ENCODE measurements around the gene USP2. TPM values are rescaled to one million over a fixed set of nuclear protein-coding genes. Genes with fewer than 3 reads are reported as not detected.

The USP2 gene
- total RNA-seq, 1 donor from 2014 or later: 6.7 TPM

GRCh38 chr11:119336744-119337469, 44.6 kb downstream of the USP2 start:
- DNase-seq (ENCODE audit: low read depth): no peak
- Mint-ChIP-seq H3K9me3 (ENCODE audit: unreplicated experiment) (peaks cover 2% of the 10 kb centered on the region), H3K4me1 (ENCODE audit: low read depth, unreplicated experiment) (peaks cover 15% of the 10 kb centered on the region), H3K27ac (ENCODE audit: unreplicated experiment) (no peak overlapping the region), H3K36me3 (ENCODE audit: low read depth, unreplicated experiment) (peaks cover 6% of the 10 kb centered on the region), H3K4me3 (ENCODE audit: unreplicated experiment) (peak overlapping the region; percentile 78), H3K27me3 (ENCODE audit: low read depth, unreplicated experiment) (peaks cover 9% of the 10 kb centered on the region)
- Histone ChIP-seq H4K20me1 (ENCODE audit: insufficient read depth, low read length) (peaks cover 9% of the 10 kb centered on the region), H3K27me3 (ENCODE audit: insufficient read depth, low read length) (peaks cover 6% of the 10 kb centered on the region), H3K4me3 (ENCODE audit: insufficient read depth, low read depth, low read length) (peak overlapping the region; percentile 36), H3K9me3 (ENCODE audit: insufficient read depth, low read depth, low read length) (no peaks in the 10 kb centered on the region), H3K79me2 (ENCODE audit: insufficient read depth, low read length) (peaks cover 32% of the 10 kb centered on the region), H3K4me1 (ENCODE audit: insufficient read depth, low read length) (peaks cover 43% of the 10 kb centered on the region), H3K27ac (ENCODE audit: low read depth, low read length) (no peak overlapping the region), H3K4me2 (ENCODE audit: low read length) (peak overlapping the region; percentile 86), H3K9ac (ENCODE audit: low read length) (peak overlapping the region; percentile 51), H3K36me3 (ENCODE audit: insufficient read depth, low read length) (no peaks in the 10 kb centered on the region), H2AFZ (ENCODE audit: low read depth, low read length) (no peak overlapping the region)
- FAIRE-seq: no peak
- TF ChIP-seq EZH2 (IDR thresholded peaks at IDR 0.05; ENCODE audit: insufficient read depth, low read length) (no peak), CTCF (IDR thresholded peaks at IDR 0.05; ENCODE audit: insufficient read depth, low read depth, low read length) (no peak)

- DNase-seq (ENCODE audit: low read depth): no peak
- H3K4me1 Mint-ChIP-seq (ENCODE audit: low read depth, unreplicated experiment): peaks cover 15% of the 10 kb centered on the region
- Histone ChIP-seq H3K4me2 (ENCODE audit: low read length) (peak overlapping the region; percentile 92), H3K4me3 (ENCODE audit: insufficient read depth, low read depth, low read length) (no peak overlapping the region), H3K27me3 (ENCODE audit: insufficient read depth, low read length) (peaks cover 2% of the 10 kb centered on the region), H4K20me1 (ENCODE audit: insufficient read depth, low read length) (peaks cover 9% of the 10 kb centered on the region), H3K4me1 (ENCODE audit: insufficient read depth, low read length) (peaks cover 43% of the 10 kb centered on the region), H3K9me3 (ENCODE audit: insufficient read depth, low read depth, low read length) (no peaks in the 10 kb centered on the region), H3K9ac (ENCODE audit: low read length) (no peak overlapping the region), H3K79me2 (ENCODE audit: insufficient read depth, low read length) (peaks cover 32% of the 10 kb centered on the region), H3K36me3 (ENCODE audit: insufficient read depth, low read length) (no peaks in the 10 kb centered on the region), H3K27ac (ENCODE audit: low read depth, low read length) (no peak overlapping the region), H2AFZ (ENCODE audit: low read depth, low read length) (no peak overlapping the region)
- peaks cover 2% of the 10 kb centered on the region for H3K27me3 Mint-ChIP-seq (ENCODE audit: low read depth, unreplicated experiment)
- H3K4me3 Mint-ChIP-seq (ENCODE audit: unreplicated experiment): peak overlapping the region; percentile 100
- H3K9me3 Mint-ChIP-seq (ENCODE audit: unreplicated experiment): no peaks in the 10 kb centered on the region
- TF ChIP-seq CTCF (IDR thresholded peaks at IDR 0.05; ENCODE audit: insufficient read depth, low read depth, low read length) (no peak), EZH2 (IDR thresholded peaks at IDR 0.05; ENCODE audit: insufficient read depth, low read length) (no peak)
- FAIRE-seq: no peak
- H3K27ac Mint-ChIP-seq (ENCODE audit: unreplicated experiment): no peak overlapping the region
- peaks cover 4% of the 10 kb centered on the region for H3K36me3 Mint-ChIP-seq (ENCODE audit: low read depth, unreplicated experiment)
These were observed 45.6 kb downstream of the USP2 start for GRCh38 chr11:119335655-119336543.
